Amniotic stem cell (primary cell): Measurements from ENCODE around the gene COMMD3.
"Not testable (repeated sequence)": the region's sequence is repeated elsewhere in the genome, so short reads cannot be mapped to it uniquely, and the experiment has no call there.

ENCODE experiments used
- DNase-seq: peaks from one replicate; lab custom pipeline; 2025; lab: John Stamatoyannopoulos, UW

Gene COMMD3

GRCh38 chr10:22316286-22317075 lies at the start of gene COMMD3:
TSS of gene COMMD3 (plus strand) at chr10:22316388. CDS start at chr10:22316418, 30 bp downstream.
- peak; percentile 79 for DNase-seq

GRCh38 chr10:22268503-22268902 lies 47.7 kb upstream of the COMMD3 start:
- no peak for DNase-seq

- DNase-seq, result no peak
Measured at GRCh38 chr10:22271786-22272185, 44.4 kb upstream of the COMMD3 start.

- DNase-seq, result no peak
Measured at GRCh38 chr10:22278441-22278782, 37.8 kb upstream of the COMMD3 start.

- DNase-seq, result no peak
Measured at GRCh38 chr10:22280078-22280477, 36.1 kb upstream of the COMMD3 start.

- DNase-seq, result no peak
Measured at GRCh38 chr10:22285130-22285529, 31.1 kb upstream of the COMMD3 start.

GRCh38 chr10:22293747-22294404 lies 22.3 kb upstream of the COMMD3 start:
- no peak for DNase-seq

- DNase-seq, result no peak
Measured at GRCh38 chr10:22294694-22295093, 21.5 kb upstream of the COMMD3 start.

- DNase-seq, result no peak
Measured at GRCh38 chr10:22301193-22301592, 15.0 kb upstream of the COMMD3 start.

- DNase-seq, result no peak
Measured at GRCh38 chr10:22303461-22303860, 12.7 kb upstream of the COMMD3 start.

GRCh38 chr10:22305721-22306120 lies 10.5 kb upstream of the COMMD3 start:
- no peak for DNase-seq

- peak; percentile 15 for DNase-seq
Measured at GRCh38 chr10:22308390-22308789, 7.8 kb upstream of the COMMD3 start.

GRCh38 chr10:22309180-22310000 lies 6.8 kb upstream of the COMMD3 start:
- no peak for DNase-seq

- not testable (repeated sequence) for DNase-seq
Measured at GRCh38 chr10:22310012-22310411, 6.2 kb upstream of the COMMD3 start.

GRCh38 chr10:22310928-22311327 lies 5.3 kb upstream of the COMMD3 start:
- DNase-seq, result no peak

GRCh38 chr10:22314852-22315251 lies 1.3 kb upstream of the COMMD3 start:
- no peak for DNase-seq

GRCh38 chr10:22315455-22316285 lies 518 bp upstream of the COMMD3 start:
- peak; percentile 49 for DNase-seq

- no peak for DNase-seq
Measured at GRCh38 chr10:22317076-22317370, 835 bp downstream of the COMMD3 start.

- no peak for DNase-seq
Measured at GRCh38 chr10:22317771-22318565, 1.8 kb downstream of the COMMD3 start.

- no peak for DNase-seq
Measured at GRCh38 chr10:22318772-22319171, 2.6 kb downstream of the COMMD3 start.

- no peak for DNase-seq
Measured at GRCh38 chr10:22319547-22319979, 3.4 kb downstream of the COMMD3 start.
